ENCODE measurements around the gene SLC34A1. TPM values are rescaled to one million over a fixed set of nuclear protein-coding genes. Genes with fewer than 3 reads are reported as not detected.
A peak's percentile ranks its signal among the peaks of the same experiment; 100 is the strongest.

Gene SLC34A1
- total and polyA plus RNA-seq, 11 donors: not detected

- 29 to 35% (median 32%) methylated on average over 10 to 16 of the region's 16 CpGs for WGBS, 4 donors
- no peak for TF ChIP-seq CTCF (IDR thresholded peaks at IDR 0.05)
- TF ChIP-seq POLR2A (IDR thresholded peaks at IDR 0.05): no peak
- intact Hi-C loops (cut with DNase I): loop anchor here (1.0 to 10.0 kb wide), 7 partner anchors 42 to 200 kb away; partner anchors contain the start of genes B4GALT7 (in 1 of the 10) and PRR7 (in 1 of the 10)
- peak in 1 of 5 donors; percentile 64 for DNase-seq
- Histone ChIP-seq H3K27ac (peak overlapping the region in 1 of 12 donors; percentile 35), H3K9me3 (no peaks in the 10 kb centered on the region), H3K27me3 (peaks cover 32 to 56% (median 44%) of the 10 kb centered on the region in 9 donors), H3K36me3 (no peaks in the 10 kb centered on the region), H3K4me3 (peak overlapping the region in 11 of 12 donors; percentile 38 to 64 (median 56)), H3K4me1 (peaks cover 8 to 51% (median 32%) of the 10 kb centered on the region in 12 donors)
- no peak for ATAC-seq
These were observed 20.5 kb downstream of the SLC34A1 start for GRCh38 chr5:177404641-177405179.

GRCh38 chr5:177405312-177405711 lies 21.1 kb downstream of the SLC34A1 start:
- Histone ChIP-seq H3K9me3 (no peaks in the 10 kb centered on the region), H3K27ac (peak overlapping the region in 1 of 12 donors; percentile 29), H3K27me3 (peaks cover 26 to 50% (median 38%) of the 10 kb centered on the region in 9 donors), H3K4me3 (no peak overlapping the region), H3K4me1 (peaks cover 8 to 46% (median 27%) of the 10 kb centered on the region in 12 donors), H3K36me3 (no peaks in the 10 kb centered on the region)
- intact Hi-C loops (cut with DNase I): loop anchor here in 4 of 10 donors (2.0 to 10.0 kb wide), 5 partner anchors 41 to 199 kb away; partner anchors contain the start of genes B4GALT7 (in 1 of the 4) and PRR7 (in 1 of the 4)
- no peak for DNase-seq
- 94 to 100% (median 96%) methylated on average over 2 of the region's 2 CpGs for WGBS, 4 donors
- TF ChIP-seq CTCF (IDR thresholded peaks at IDR 0.05): no peak
- no peak for TF ChIP-seq POLR2A (IDR thresholded peaks at IDR 0.05)
- ATAC-seq: no peak

- intact Hi-C loops (cut with DNase I): loop anchor here in 4 of 10 donors (2.0 to 10.0 kb wide), 5 partner anchors 41 to 199 kb away; partner anchors contain the start of genes B4GALT7 (in 1 of the 4) and PRR7 (in 1 of the 4)
- WGBS, 4 donors: 74 to 93% (median 88%) methylated on average over 5 of the region's 5 CpGs
- peaks cover 23 to 45% (median 33%) of the 10 kb centered on the region in 9 donors for H3K27me3 ChIP-seq
These were observed 21.6 kb downstream of the SLC34A1 start for GRCh38 chr5:177405805-177406204.

More at GRCh38 chr5:177405805-177406204, 21.6 kb downstream of the SLC34A1 start:
- TF ChIP-seq POLR2A (IDR thresholded peaks at IDR 0.05): no peak
- TF ChIP-seq CTCF (IDR thresholded peaks at IDR 0.05): no peak
- Histone ChIP-seq H3K4me1 (peaks cover 8 to 48% (median 25%) of the 10 kb centered on the region in 12 donors), H3K36me3 (no peaks in the 10 kb centered on the region), H3K27ac (peak overlapping the region in 1 of 12 donors; percentile 29), H3K9me3 (no peaks in the 10 kb centered on the region), H3K4me3 (no peak overlapping the region)
- DNase-seq: peak in 3 of 5 donors; percentile 52 to 73 (median 58)
- ATAC-seq: peak in 1 of 4 donors; percentile 9
